ENCODE measurements around the gene LRIG1. TPM values are rescaled to one million over a fixed set of nuclear protein-coding genes. Genes with fewer than 3 reads are reported as not detected.

Gene LRIG1
- total RNA-seq, 1 experiment from 2014 or later = 17.2 TPM

DNA sequence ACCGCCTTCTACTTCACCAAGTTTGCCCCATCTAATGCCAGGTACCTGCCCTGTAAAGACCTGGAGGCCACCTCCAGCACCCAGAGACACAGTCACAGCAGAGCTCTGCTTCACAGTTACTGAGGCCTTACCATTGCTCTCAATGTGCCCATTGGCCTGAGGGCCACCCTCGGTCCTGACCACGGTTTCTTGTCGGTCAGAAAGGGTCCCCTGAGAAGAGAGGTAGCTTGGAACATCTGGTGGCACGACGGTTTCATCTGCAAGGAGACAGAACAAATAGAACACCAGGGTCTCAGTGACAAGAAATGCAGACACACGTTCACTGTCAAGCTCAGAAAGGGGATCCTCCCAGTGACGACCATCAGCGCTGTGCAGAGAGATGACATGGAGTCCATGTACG is 118.7 kb downstream of the LRIG1 start:
- no peak for TF ChIP-seq CTCF (IDR thresholded peaks at IDR 0.05; ENCODE audit: unreplicated experiment)
- peaks cover 95% of the 10 kb centered on the region for H3K36me3 Mint-ChIP-seq (ENCODE audit: insufficient read depth, unreplicated experiment)
- POLR2A ChIA-PET = interaction anchor here (0.7 kb wide), 1 partner anchor 8 kb away, joined by 3 read pairs; no protein-coding TSS in a partner anchor

DNA sequence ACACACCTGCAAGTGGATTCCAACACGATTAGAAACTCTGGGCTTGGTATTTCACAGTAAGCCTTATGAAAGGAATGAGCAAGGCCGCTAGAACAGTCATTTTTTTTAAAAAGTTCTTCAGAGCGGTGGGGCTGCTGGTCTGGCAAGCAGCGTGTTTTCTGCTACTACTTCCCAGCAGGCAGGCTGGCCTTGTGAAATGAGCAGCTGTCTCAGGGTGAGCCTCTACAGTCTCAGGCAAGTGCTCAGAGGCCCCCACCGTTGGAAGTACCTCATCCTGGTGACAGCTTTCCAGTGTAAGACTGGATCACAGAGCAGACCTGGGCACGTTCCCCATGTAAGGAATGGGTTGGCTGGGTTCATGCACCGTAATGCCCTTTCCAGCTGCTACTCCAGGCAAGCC is 119.2 kb downstream of the LRIG1 start:
- ChIA-PET POLR2A (interaction anchor here (0.7 kb wide), 1 partner anchor 9 kb away, joined by 3 read pairs; no protein-coding TSS in a partner anchor), CTCF (interaction anchor here (0.9 to 1.5 kb wide), 4 partner anchors 26 to 557 kb away, joined by 3 to 6 read pairs (median 4); no protein-coding TSS in a partner anchor)
- Mint-ChIP-seq H3K4me3 (ENCODE audit: unreplicated experiment) (no peak overlapping the region), H3K36me3 (ENCODE audit: insufficient read depth, unreplicated experiment) (peaks cover 98% of the 10 kb centered on the region), H3K9me3 (ENCODE audit: unreplicated experiment) (no peaks in the 10 kb centered on the region), H3K27ac (ENCODE audit: low read depth, unreplicated experiment) (no peak overlapping the region), H3K27me3 (ENCODE audit: insufficient read depth, unreplicated experiment) (no peaks in the 10 kb centered on the region), H3K4me1 (ENCODE audit: insufficient read depth, unreplicated experiment) (peaks cover 5% of the 10 kb centered on the region)
- no TSS peak for BruUV-seq (replicated peaks)
- intact Hi-C loops (cut with micrococcal nuclease) = no loop called here
- TF ChIP-seq CTCF (IDR thresholded peaks at IDR 0.05; ENCODE audit: unreplicated experiment) = no peak
- DNase-seq (ENCODE audit: unreplicated experiment) = no peak

More for the DNA sequence above, 118.7 kb downstream of the LRIG1 start:
- no peaks in the 10 kb centered on the region for H3K27me3 Mint-ChIP-seq (ENCODE audit: insufficient read depth, unreplicated experiment)
- CTCF ChIA-PET = interaction anchor here (0.9 to 1.5 kb wide), 4 partner anchors 25 to 557 kb away, joined by 3 to 6 read pairs (median 4); no protein-coding TSS in a partner anchor
- no peaks in the 10 kb centered on the region for H3K4me1 Mint-ChIP-seq (ENCODE audit: insufficient read depth, unreplicated experiment)
- no TSS peak for BruUV-seq (replicated peaks)
- H3K4me3 Mint-ChIP-seq (ENCODE audit: unreplicated experiment) = no peak overlapping the region
- no peak overlapping the region for H3K27ac Mint-ChIP-seq (ENCODE audit: low read depth, unreplicated experiment)
- intact Hi-C loops (cut with micrococcal nuclease) = no loop called here
- H3K9me3 Mint-ChIP-seq (ENCODE audit: unreplicated experiment) = no peaks in the 10 kb centered on the region
- no peak for DNase-seq (ENCODE audit: unreplicated experiment)

DNA sequence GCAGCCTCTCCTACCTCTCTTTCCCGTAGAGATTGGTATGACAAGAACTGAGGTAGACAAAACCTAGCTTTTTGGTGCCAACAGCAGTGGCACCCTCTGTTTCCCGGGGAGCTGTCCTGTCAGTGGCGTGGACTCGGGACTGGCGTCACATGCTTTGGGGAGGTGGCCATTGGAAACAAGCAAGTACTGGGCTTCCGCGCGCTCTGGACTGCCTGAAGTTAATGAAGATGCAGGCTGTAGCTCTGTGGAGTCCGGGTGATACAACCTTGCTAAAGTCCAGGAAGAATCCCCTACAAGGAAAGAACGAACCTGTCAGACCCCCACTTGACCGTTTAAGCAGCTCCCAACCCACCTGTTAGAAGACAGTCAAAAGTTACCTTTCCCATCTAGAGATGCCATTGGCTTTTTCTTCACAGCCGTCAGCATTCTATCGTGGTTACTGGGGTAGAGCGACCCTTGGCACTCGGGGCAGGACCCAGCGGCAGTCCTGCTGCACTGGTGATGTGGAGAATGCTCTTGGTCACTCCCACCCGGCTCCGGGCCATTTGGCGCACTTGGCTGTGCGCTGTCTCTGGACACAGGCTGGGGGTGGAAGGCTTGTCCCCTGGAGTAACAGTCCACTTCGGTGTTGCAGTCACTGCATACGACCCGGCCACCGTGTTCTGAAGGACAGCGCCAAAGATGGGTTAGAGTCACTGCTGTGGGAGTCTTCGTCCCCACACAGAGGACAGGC is 120.5 kb downstream of the LRIG1 start:
- CTCF ChIA-PET = interaction anchor here (1.1 to 1.2 kb wide), 2 partner anchors 18 to 25 kb away, joined by 3 to 4 read pairs; no protein-coding TSS in a partner anchor
- no peak for TF ChIP-seq CTCF (IDR thresholded peaks at IDR 0.05; ENCODE audit: unreplicated experiment)
- H3K27me3 Mint-ChIP-seq (ENCODE audit: insufficient read depth, unreplicated experiment) = no peaks in the 10 kb centered on the region
- no TSS peak for BruUV-seq (replicated peaks)
- peaks cover 90% of the 10 kb centered on the region for H3K36me3 Mint-ChIP-seq (ENCODE audit: insufficient read depth, unreplicated experiment)
- no peaks in the 10 kb centered on the region for H3K9me3 Mint-ChIP-seq (ENCODE audit: unreplicated experiment)
- intact Hi-C loops (cut with micrococcal nuclease) = no loop called here
- H3K27ac Mint-ChIP-seq (ENCODE audit: low read depth, unreplicated experiment) = no peak overlapping the region
- POLR2A ChIA-PET = no interaction called here
- no peak for DNase-seq (ENCODE audit: unreplicated experiment)
- H3K4me3 Mint-ChIP-seq (ENCODE audit: unreplicated experiment) = no peak overlapping the region
- H3K4me1 Mint-ChIP-seq (ENCODE audit: insufficient read depth, unreplicated experiment) = peaks cover 9% of the 10 kb centered on the region

DNA sequence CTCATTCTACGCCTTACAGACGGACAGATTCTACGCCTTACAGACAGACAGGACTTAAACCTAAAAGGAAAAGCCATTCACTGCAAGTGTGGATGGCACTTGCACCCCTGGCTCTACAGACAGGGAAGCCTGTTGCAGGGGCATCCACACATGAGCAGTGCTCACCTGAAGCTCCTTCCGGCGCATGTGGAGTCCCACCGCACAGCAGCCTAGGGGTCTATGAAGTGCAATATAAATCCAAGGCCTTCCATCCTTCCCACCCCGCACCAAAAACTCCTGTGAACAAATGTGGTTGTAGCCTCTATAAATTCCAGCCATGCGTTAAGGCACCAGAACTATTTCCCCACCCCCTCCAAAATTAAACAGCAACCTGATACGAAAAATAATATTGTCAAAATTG is 121.3 kb downstream of the LRIG1 start:
- POLR2A ChIA-PET = no interaction called here

More for the DNA sequence above, 121.3 kb downstream of the LRIG1 start:
- Mint-ChIP-seq H3K4me1 (ENCODE audit: insufficient read depth, unreplicated experiment) (peaks cover 9% of the 10 kb centered on the region), H3K9me3 (ENCODE audit: unreplicated experiment) (no peaks in the 10 kb centered on the region), H3K36me3 (ENCODE audit: insufficient read depth, unreplicated experiment) (peaks cover 82% of the 10 kb centered on the region), H3K4me3 (ENCODE audit: unreplicated experiment) (no peak overlapping the region), H3K27me3 (ENCODE audit: insufficient read depth, unreplicated experiment) (no peaks in the 10 kb centered on the region), H3K27ac (ENCODE audit: low read depth, unreplicated experiment) (no peak overlapping the region)
- intact Hi-C loops (cut with micrococcal nuclease) = no loop called here
- TF ChIP-seq CTCF (IDR thresholded peaks at IDR 0.05; ENCODE audit: unreplicated experiment) = no peak
- DNase-seq (ENCODE audit: unreplicated experiment) = no peak
- BruUV-seq (replicated peaks) = TSS peak; percentile 30
- CTCF ChIA-PET = interaction anchor here (1.1 to 2.5 kb wide), 3 partner anchors 19 to 28 kb away, joined by 3 to 12 read pairs (median 4); no protein-coding TSS in a partner anchor

All from MCF 10A (cell line).